ENCODE data around the gene USP11.

GRCh38 chrX:47197526-47197925, 35.3 kb upstream of the USP11 start:
- TF ChIP-seq CTCF (IDR thresholded peaks at IDR 0.05) (no peak), POLR2A (IDR thresholded peaks at IDR 0.05) (no peak)
